Kidney (tissue), 14 donors: Measurements from ENCODE around the gene CRMP1. TPM values are rescaled to one million over a fixed set of nuclear protein-coding genes. Genes with fewer than 3 reads are reported as not detected.
"Not testable (repeated sequence)": the region's sequence is repeated elsewhere in the genome, so short reads cannot be mapped to it uniquely, and the experiment has no call there.

ENCODE experiments used
- DNase-seq, 5 donors: peaks; one replicate each; pipeline ENCODE4 v3.0.0-alpha.2; 2013 to 2020
- FAIRE-seq: peaks from 2 replicates; lab custom pipeline; 2012; peaks lifted over from hg19 to GRCh38; lab: Jason Lieb, UNC
- H3K27ac ChIP-seq, 2 donors: one replicate each; pipeline ENCODE4 v1.7.0; 2013; ENCODE audit warnings: low read depth in 2 of 2, low read length in 2 of 2, inconsistent platforms in 1 of 2
- H3K27me3 ChIP-seq: one replicate; pipeline ENCODE4 v1.7.1; 2013; ENCODE audit warnings: low read length, inconsistent platforms; ENCODE audit not compliant: control insufficient read depth, insufficient read depth
- H3K36me3 ChIP-seq, 3 donors: one replicate each; pipeline versions ENCODE4 v1.7.0 to v1.7.1; 2013; ENCODE audit warnings: low read length in 3 of 3, control low read depth in 1 of 3, inconsistent platforms in 1 of 3; ENCODE audit not compliant: insufficient read depth in 3 of 3, control insufficient read depth in 2 of 3
- H3K4me1 ChIP-seq, 3 donors: one replicate each; pipeline versions ENCODE4 v1.7.0 to v1.7.1; 2013; ENCODE audit warnings: low read length in 3 of 3, inconsistent platforms in 1 of 3, low read depth in 1 of 3; ENCODE audit not compliant: control insufficient read depth in 2 of 3, insufficient read depth in 2 of 3
- H3K4me3 ChIP-seq, 3 donors: one replicate each; pipeline versions ENCODE4 v1.7.0 to v1.8.1; 2013; ENCODE audit warnings: low read length in 3 of 3, control low read depth in 1 of 3, inconsistent platforms in 1 of 3
- H3K9ac ChIP-seq, 3 donors: one replicate each; pipeline versions ENCODE4 v1.7.0 to v1.7.1; 2013; ENCODE audit warnings: low read length in 3 of 3, control low read depth in 1 of 3, inconsistent platforms in 1 of 3
- H3K9me3 ChIP-seq, 3 donors: one replicate each; pipeline versions ENCODE4 v1.7.0 to v1.7.1; 2013; ENCODE audit warnings: low read length in 3 of 3, control low read depth in 1 of 3, inconsistent platforms in 1 of 3; ENCODE audit not compliant: control insufficient read depth in 2 of 3, insufficient read depth in 1 of 3
- CTCF ChIP-seq: IDR thresholded peaks from 3 replicates; pipeline ENCODE4 v1.5.1; 2012; ENCODE audit warnings: mild to moderate bottlenecking, moderate library complexity, borderline replicate concordance; ENCODE audit not compliant: insufficient read depth; ENCODE audit errors: extremely low read depth
- intact Hi-C: fragments of 100-400 bp; cut with DNase I; formaldehyde crosslinking; loops from one replicate; pipeline ENCODE4 v1.11.1; 2022
- polyA plus RNA-seq: library from polyadenylated mRNA; stranded (reverse); fragments of 350-450 nt; fragmentation: Illumina TruSeq; extraction: RNeasy Lipid Tissue Mini Kit (QIAGEN cat#74804); gene quantifications from one replicate; pipeline ENCODE4 v1.2.3, GENCODE V29; 2014; ENCODE audit warnings: low read depth, low replicate concordance; ENCODE audit not compliant: insufficient read depth
- total RNA-seq: library from RNA; stranded (reverse); fragmentation: NEBNext Ultra II Directional; extraction: Animal tissue kit (Norgen Biotek cat#: 25700); gene quantifications from one replicate; pipeline ENCODE4 v1.2.1, GENCODE V29; 2021
- donor health status: control.
- donor health status: control.
- donor health status: control.
- donor health status: control.
- donor health status: control.
- donor health status: DM: yes; HTN: yes; CAD: no.
- donor health status: Normal renal cell carcinoma (clear cell type).

The CRMP1 gene
- total and polyA plus RNA-seq, 2 donors from 2014 or later = 0.26 to 0.66 TPM

- Histone ChIP-seq H3K4me1 (peaks cover 0 to 3% (median 0%) of the 10 kb centered on the region in 3 donors), H3K27me3 (no peaks in the 10 kb centered on the region), H3K9ac (no peak overlapping the region), H3K27ac (no peak overlapping the region), H3K9me3 (no peaks in the 10 kb centered on the region), H3K36me3 (no peaks in the 10 kb centered on the region), H3K4me3 (no peak overlapping the region)
- intact Hi-C loops = no loop called here
- no peak for TF ChIP-seq CTCF
- FAIRE-seq (no peak), DNase-seq (no peak)
Observed at GRCh38 chr4:5839332-5839731, 53.6 kb downstream of the CRMP1 start.

DNA sequence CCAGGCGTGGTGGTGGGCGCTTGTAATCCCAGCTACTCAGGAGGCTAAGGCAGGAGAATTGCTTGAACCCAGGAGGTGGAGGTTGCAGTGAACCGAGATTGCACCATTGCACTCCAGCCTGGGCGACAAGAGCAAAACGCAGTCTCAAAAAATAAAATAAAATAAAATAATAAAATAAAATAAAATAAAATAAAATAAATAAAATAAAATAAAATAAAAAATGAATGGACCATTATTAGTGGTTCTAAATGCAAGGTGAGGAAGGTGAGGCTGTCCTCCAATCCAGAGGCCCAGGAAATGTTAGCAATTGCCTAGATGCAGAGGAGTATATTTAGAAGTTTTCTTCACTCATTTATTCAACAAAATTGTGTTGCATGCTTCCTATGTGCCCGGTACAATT is 55.4 kb downstream of the CRMP1 start:
- H3K4me3 ChIP-seq, H3K4me1 ChIP-seq, H3K27ac ChIP-seq, H3K9ac ChIP-seq, H3K27me3 ChIP-seq, intact Hi-C loops, DNase-seq, FAIRE-seq, H3K36me3 ChIP-seq, H3K9me3 ChIP-seq: not testable (repeated sequence)

- Histone ChIP-seq H3K27me3 (no peaks in the 10 kb centered on the region), H3K36me3 (no peaks in the 10 kb centered on the region), H3K27ac (no peak overlapping the region), H3K9me3 (no peaks in the 10 kb centered on the region), H3K9ac (no peak overlapping the region), H3K4me1 (no peaks in the 10 kb centered on the region), H3K4me3 (no peak overlapping the region)
- no peak for TF ChIP-seq CTCF
- FAIRE-seq (no peak), DNase-seq (no peak)
- intact Hi-C loops = no loop called here
Observed at GRCh38 chr4:5836943-5837342, 55.9 kb downstream of the CRMP1 start.

DNA sequence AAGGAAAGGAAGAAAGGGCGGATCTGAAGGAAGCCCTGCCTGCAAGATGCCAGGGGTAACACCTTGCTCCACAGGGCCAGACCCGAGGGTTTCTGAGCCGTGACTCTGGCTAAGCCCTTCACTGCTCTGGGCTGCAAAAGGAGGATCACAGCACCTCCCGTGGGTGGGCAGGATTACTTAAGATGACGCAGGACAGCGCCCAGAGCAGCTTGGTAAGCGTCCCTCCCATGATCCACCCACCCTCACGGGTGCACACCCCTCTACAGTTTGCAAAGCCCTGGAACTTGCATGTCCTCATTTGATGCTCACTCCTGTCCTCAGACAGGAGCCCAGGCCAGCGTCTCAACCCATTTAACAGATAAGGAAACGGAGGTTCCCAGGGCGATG is 64.9 kb downstream of the CRMP1 start:
- Histone ChIP-seq H3K4me1 (peaks cover 0 to 9% (median 0%) of the 10 kb centered on the region in 3 donors), H3K9ac (no peak overlapping the region), H3K4me3 (no peak overlapping the region), H3K27ac (no peak overlapping the region), H3K9me3 (no peaks in the 10 kb centered on the region), H3K36me3 (peaks cover 4 to 12% (median 7%) of the 10 kb centered on the region in 3 donors), H3K27me3 (no peaks in the 10 kb centered on the region)
- intact Hi-C loops = no loop called here
- FAIRE-seq = no peak
- no peak for TF ChIP-seq CTCF
- DNase-seq = no peak
